HK-2 (cell line): ENCODE data around the gene SLC6A11.

Experiments
- DNase-seq: peaks from one replicate; pipeline ENCODE4 v3.0.0-alpha.2; 2018; ENCODE audit not compliant: unreplicated experiment

The SLC6A11 gene

DNA sequence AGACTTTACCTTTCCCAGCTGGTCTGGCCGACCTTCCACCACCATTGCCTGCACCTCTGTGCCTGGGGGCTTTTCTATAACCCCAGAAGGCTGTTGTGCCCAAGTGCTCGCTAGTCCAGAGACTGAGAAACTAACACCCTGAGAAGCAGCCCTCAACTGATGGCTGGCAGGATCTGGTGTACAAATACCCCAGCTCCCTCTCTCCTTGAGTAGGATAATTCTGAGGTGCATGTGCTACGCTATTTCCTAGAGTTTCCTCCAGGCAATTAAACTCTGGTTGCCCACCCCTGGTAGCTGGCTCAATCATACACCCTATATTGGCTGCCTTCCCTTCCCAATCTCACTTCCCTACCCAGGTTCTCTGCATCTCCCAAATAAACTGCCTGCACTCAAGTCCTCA, 165.0 kb downstream of the SLC6A11 start:
- no peak for DNase-seq

DNA sequence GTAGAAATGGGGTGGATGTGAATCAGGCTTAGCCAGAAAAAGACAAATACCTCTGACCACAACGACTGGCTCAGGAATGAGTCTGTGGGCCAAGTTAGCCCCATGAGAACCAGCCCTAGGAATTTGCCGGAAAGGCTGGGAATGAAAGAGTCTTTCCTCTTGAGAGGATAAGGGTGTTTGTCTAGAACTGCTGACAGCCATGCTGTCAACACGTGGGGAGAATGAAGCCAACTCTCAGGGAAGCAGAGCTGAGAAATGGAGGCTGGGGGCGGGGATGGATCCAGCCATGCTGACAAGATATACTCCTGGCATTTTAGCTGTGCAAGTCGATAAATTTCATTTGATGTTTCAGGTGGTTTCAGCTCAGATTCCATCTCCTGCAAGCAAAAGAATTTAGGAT, 165.9 kb downstream of the SLC6A11 start:
- no peak for DNase-seq

DNA sequence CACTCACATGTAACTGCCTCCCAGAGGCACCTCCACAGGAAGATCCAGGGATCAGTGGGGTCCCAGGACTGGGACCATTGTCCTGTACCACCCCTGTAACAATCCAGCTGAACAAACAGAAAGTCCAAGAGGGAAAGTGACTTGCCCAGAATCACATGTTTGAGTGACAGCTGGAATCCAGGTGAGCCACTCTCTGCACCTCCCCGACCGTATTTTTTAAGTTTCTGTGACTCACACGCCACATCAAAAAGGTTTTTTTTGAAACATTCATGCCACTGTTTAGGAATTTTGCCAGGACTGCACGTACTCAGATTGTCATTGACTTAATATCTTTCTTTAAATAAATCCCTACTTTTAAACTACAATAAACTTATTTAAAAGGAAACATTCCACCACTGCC, 166.8 kb downstream of the SLC6A11 start:
- DNase-seq: no peak

DNA sequence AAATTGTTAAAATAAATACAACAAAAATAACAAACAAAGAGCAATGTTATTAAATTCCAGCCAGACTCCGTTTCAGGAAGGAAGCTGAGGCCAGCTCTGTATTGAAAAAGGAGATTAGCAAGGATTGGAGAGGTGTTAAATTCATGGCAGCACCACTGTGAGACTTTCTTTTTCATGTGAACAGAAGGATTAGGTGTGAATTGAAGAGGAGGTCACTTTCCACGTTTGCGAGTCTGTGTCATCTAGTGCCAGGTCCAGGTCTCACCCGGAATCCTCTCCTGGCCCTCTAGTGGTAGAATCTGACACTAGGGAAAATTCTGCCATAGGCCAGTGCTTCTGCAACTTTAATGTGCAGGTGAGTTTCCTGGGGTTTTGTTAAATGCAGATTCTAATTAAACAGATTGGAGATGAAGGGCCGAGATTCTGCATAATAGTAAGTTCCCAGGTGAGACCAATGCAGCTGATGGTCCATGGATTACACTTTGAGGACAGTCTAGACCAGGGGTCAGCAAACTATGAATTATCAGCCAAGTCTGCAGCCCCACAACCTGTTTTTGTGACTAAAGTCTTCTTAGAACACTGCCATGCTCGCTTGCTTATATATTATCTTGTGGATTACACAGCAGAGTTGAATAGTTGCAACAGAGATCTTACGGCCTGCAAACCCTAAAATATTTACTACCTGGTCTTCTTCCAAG, 167.3 kb downstream of the SLC6A11 start:
- peak; percentile 13 for DNase-seq

DNA sequence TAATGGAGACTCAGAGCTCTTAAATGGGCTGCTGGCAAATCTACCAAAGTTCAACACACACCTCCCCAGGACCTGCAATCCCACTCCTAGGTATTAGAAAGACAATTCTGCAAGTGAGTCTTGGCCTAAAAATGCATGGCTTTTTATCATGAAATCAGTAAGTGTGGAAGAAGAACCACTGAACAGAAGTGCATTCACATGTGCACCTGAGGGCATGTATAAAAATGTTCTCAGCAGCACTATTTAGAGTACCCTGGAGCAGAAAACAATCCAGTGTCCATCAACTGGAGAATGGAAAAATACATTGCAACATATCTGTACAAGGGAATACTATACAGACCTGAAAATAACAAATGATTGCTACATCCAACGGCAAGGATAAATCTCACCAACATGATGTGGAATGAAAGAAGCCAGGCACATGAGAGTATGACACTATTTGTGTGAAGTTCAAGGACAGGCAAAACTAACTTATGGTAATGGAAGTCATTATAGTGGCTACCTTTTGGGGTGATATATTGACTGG, 168.4 kb downstream of the SLC6A11 start:
- no peak for DNase-seq

DNA sequence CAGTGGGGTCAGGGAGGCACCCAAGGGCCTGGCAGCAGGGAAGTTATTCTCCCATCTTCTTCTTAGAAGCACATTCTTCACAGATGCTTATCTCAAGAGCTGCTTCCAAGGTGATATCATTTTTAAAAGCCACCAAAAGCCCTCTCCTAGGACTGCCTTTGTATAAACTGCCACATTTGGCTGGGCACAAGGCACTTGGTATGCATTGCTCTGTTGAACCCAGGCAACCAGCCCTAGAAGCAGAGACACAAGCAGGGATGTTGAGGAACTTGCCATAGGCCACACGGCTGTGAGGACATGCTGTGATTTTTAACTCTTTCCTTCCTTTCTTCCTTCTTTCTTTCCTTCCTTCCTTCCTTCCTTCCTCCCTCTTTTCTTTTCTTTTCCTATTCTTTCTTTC, 169.2 kb downstream of the SLC6A11 start:
- DNase-seq: no peak

DNA sequence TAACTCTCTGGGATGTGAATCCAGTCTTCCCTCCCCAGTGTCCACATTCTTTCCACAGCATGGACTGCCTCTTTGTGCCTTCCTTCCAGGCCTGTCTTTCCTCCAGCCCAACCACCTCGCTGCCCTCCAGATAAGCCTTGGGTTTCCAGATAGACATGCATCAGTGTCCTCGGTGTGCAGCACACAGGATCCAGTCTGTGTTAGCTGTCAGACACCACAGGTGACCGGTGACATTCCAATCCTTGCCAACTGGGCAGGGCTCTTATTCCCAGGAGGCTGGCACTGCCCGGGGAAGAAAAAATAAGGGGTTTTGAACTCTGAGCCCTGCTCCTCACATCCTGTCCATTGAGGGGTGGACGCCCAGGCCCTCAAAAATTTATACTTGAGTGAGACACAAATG, 170.6 kb downstream of the SLC6A11 start:
- DNase-seq: no peak

DNA sequence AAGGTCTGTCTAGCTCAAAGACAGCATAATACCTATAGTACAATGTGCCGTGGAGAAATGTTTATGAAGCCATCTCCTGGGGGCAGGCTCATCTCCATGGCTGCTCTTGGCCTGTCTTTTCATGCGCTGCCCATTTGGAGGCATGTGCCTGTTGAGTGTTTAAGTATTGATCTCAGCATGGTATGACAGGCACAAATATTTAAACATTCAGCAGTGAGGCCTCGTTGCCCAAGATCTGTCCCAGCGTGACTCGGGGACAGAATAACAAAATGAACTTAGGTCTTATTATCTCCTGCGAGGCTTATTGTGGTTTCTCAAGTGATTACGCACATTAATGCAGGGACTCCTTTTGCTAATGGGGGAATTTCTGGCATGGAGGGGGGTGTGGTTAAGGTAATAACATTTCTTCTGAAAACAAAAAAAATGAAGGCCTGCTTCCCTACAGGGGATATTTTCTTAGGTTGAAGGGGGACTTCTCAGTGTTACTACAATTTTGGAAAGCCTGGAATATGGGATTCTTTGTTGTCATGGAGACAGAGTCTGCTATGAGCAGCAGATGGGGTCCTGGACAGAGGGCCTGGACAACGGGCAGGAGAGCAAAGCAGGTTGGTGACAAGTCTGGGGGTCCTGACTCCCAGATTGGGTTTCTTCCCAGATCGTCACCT, 172.1 kb downstream of the SLC6A11 start:
- no peak for DNase-seq

DNA sequence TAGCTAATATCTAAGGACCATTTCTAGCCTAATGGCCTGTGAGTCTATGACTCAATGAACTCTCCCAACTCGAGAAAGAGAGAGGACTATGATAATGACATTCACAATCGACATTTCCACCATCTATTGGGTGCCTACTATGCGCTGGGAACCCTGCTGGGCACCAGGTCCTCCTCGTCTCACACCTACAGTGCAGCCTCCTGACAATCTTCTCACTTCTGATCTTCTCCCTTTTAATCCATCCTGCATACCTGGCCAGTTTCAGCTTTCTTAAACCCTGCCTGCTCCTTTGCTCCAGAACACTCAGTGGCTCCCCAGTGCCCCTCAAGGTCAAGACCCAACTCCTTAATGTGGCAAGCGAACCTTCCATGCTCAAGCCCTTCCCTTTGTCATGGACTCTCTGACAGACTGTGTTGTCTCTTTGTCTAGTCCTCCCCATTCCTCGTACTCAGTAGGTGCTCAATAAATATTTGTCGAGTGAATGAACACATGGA, 173.0 kb downstream of the SLC6A11 start:
- no peak for DNase-seq
